Fibroblast of lung (primary cell): Measurements from ENCODE around the gene OR2D3. TPM values are rescaled to one million over a fixed set of nuclear protein-coding genes. Genes with fewer than 3 reads are reported as not detected.

Experiments
- DNase-seq, 2 donors: peaks; one replicate each; pipeline versions ENCODE4 v3.0.0 to v3.0.0-alpha.2; 2010; ENCODE audit warnings: low read depth in 2 of 2
- H2AFZ ChIP-seq: 2 replicates; pipeline ENCODE4 v1.5.1; 2012; ENCODE audit warnings: low read length, control low read depth, inconsistent platforms
- H3K27ac ChIP-seq: 2 replicates; pipeline ENCODE4 v1.5.1; 2011; ENCODE audit warnings: low read length, control low read depth; ENCODE audit not compliant: insufficient read depth
- H3K27me3 ChIP-seq: 2 replicates; pipeline ENCODE4 v1.5.1; 2011; ENCODE audit warnings: mild to moderate bottlenecking, low read length; ENCODE audit not compliant: control insufficient read depth, insufficient read depth
- H3K36me3 ChIP-seq: 2 replicates; pipeline ENCODE4 v1.5.1; 2011; ENCODE audit warnings: low read length; ENCODE audit not compliant: control insufficient read depth, insufficient read depth
- H3K4me1 ChIP-seq: 2 replicates; pipeline ENCODE4 v1.5.1; 2011; ENCODE audit warnings: low read length; ENCODE audit not compliant: control insufficient read depth, insufficient read depth; ENCODE audit errors: extremely low read depth
- H3K4me2 ChIP-seq: 2 replicates; pipeline ENCODE4 v1.5.1; 2011; ENCODE audit warnings: low read length, control low read depth; ENCODE audit not compliant: insufficient read depth; ENCODE audit errors: extremely low read depth
- H3K4me3 ChIP-seq, 4 experiments: fragments of 200-600 bp in 1 of 4; sonication (generic) in 1 of 4; replicated peaks in 1 of 4; 2 replicates each; pipeline ENCODE4 v1.5.1; 2011 to 2016; ENCODE audit warnings: low read length in 4 of 4, low read depth in 3 of 4, mild to moderate bottlenecking in 3 of 4, control low read depth in 2 of 4, inconsistent platforms in 1 of 4, mixed read lengths in 1 of 4; ENCODE audit not compliant: insufficient read depth in 1 of 4; ENCODE audit errors: control extremely low read depth in 1 of 4
- H3K79me2 ChIP-seq: 2 replicates; pipeline ENCODE4 v1.5.1; 2012; ENCODE audit warnings: mild to moderate bottlenecking, low read length, inconsistent platforms; ENCODE audit not compliant: control insufficient read depth, insufficient read depth
- H3K9ac ChIP-seq: 2 replicates; pipeline ENCODE4 v1.5.1; 2011; ENCODE audit warnings: mild to moderate bottlenecking, low read length, control low read depth; ENCODE audit not compliant: insufficient read depth
- H3K9me3 ChIP-seq: 2 replicates; pipeline ENCODE4 v1.5.1; 2012; ENCODE audit warnings: low read depth, low read length; ENCODE audit not compliant: control insufficient read depth, insufficient read depth
- H4K20me1 ChIP-seq: 2 replicates; pipeline ENCODE4 v1.5.1; 2011; ENCODE audit warnings: low read length; ENCODE audit not compliant: control insufficient read depth, insufficient read depth; ENCODE audit errors: extremely low read depth
- CTCF ChIP-seq, 2 donors: IDR thresholded peaks in 1 of 2; conservative IDR thresholded peaks in 1 of 2; 1 replicate in 1 of 2; 2 replicates in 1 of 2; pipeline ENCODE4 v1.5.1; 2011 to 2012; ENCODE audit warnings: low read length in 2 of 2, control low read depth in 1 of 2, inconsistent platforms in 1 of 2, low read depth in 1 of 2, mild to moderate bottlenecking in 1 of 2
- EZH2 ChIP-seq: IDR thresholded peaks from 2 replicates; pipeline ENCODE4 v1.5.1; 2012; ENCODE audit warnings: low read length, control low read depth, mild to moderate bottlenecking; ENCODE audit errors: missing control alignments
- polyA plus RNA-seq, 2 donors: library from polyadenylated mRNA; depleted of rRNA in 1 of 2; stranded (reverse) in 1 of 2; unstranded in 1 of 2; fragments of >200 nt; gene quantifications; 2 replicates each; pipeline ENCODE4 v1.2.1, GENCODE V29; 2011 to 2012; ENCODE audit warnings: missing spikeins in 1 of 2
- total RNA-seq: library from RNA; depleted of rRNA; stranded (reverse); fragments of >200 nt; gene quantifications from 2 replicates; pipeline ENCODE4 v1.2.1, GENCODE V29; 2014

OR2D3 gene
- total and polyA plus RNA-seq, 2 donors (not counting 1 experiment from before 2014, with no cell fraction given): not detected

- Histone ChIP-seq H4K20me1 (no peaks in the 10 kb centered on the region), H3K79me2 (no peaks in the 10 kb centered on the region), H3K27ac (no peak overlapping the region), H3K4me1 (no peaks in the 10 kb centered on the region), H2AFZ (no peak overlapping the region), H3K9me3 (no peaks in the 10 kb centered on the region), H3K4me3 (no peak overlapping the region), H3K36me3 (no peaks in the 10 kb centered on the region), H3K27me3 (no peaks in the 10 kb centered on the region), H3K4me2 (no peak overlapping the region), H3K9ac (no peak overlapping the region)
- no peak for TF ChIP-seq EZH2
- TF ChIP-seq CTCF (conservative IDR thresholded peaks at IDR 0.05 in 1 of 2, IDR thresholded peaks at IDR 0.05 in 1 of 2; ENCODE audit: low read depth in 1 of 2, low read length in 2 of 2): no peak
- DNase-seq: peak; percentile 13 to 36
These were observed 8.9 kb upstream of the OR2D3 start for GRCh38 chr11:6911948-6912347.

DNA sequence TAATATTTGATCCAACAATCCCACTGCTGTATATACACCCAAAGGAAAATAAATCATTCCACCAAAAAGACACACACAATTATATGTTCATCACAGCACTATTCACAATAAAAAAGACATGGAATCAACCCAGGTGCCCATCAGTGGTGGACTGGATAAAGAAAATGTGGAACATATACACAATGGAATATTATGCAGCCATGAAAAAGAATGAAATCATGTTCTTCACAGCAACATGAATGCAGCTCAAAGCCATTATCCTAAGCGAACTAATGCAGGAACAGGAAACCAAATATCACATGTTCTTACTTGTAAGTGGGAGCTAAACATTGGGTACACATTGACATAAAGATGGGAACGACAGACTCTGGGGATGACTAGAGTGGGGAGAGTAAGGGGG lies 1.1 kb upstream of the OR2D3 start:
- H3K4me1 ChIP-seq: no peaks in the 10 kb centered on the region

DNA sequence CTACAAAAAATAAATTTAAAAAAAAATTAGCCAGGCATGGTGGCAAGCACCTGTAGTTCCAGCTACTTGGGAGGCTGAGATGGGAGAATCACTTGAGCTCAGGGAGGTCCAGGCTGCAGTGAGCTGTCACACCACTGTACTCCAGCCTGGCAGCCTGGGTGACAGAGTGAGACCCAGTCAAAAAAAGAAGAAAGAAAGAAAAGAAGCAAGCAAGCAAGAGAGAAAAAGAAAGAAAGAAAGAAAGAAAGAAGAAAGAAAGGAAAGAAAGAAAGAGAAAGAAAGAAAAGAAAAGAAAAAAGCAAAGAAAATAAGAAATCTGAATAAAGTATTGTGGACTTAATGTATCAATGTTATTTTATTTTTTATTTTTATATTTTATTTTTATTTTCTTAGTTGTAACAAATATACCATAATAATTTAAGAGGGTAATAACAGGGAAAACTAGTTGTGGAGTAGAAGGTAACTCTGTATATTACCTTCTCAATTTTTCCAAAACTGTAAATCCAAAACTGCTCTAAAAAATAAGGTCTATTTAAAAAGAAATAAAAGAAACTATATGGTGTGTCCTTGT lies 4.3 kb downstream of the OR2D3 start:
- no peak overlapping the region for H2AFZ ChIP-seq
- no peaks in the 10 kb centered on the region for H3K36me3 ChIP-seq
- peaks cover 5% of the 10 kb centered on the region for H3K4me1 ChIP-seq
- H3K9me3 ChIP-seq: no peaks in the 10 kb centered on the region
- no peak for DNase-seq
- H3K27ac ChIP-seq: no peak overlapping the region
- H3K27me3 ChIP-seq: no peaks in the 10 kb centered on the region
- no peak overlapping the region for H3K4me2 ChIP-seq
- H3K9ac ChIP-seq: no peak overlapping the region
- H3K79me2 ChIP-seq: no peaks in the 10 kb centered on the region
- H3K4me3 ChIP-seq: no peak overlapping the region
- no peak for TF ChIP-seq EZH2
- TF ChIP-seq CTCF (conservative IDR thresholded peaks at IDR 0.05 in 1 of 2, IDR thresholded peaks at IDR 0.05 in 1 of 2; ENCODE audit: low read depth in 1 of 2, low read length in 2 of 2): no peak
- no peaks in the 10 kb centered on the region for H4K20me1 ChIP-seq

More for the DNA sequence above, 1.1 kb upstream of the OR2D3 start:
- TF ChIP-seq EZH2: no peak
- TF ChIP-seq CTCF (conservative IDR thresholded peaks at IDR 0.05 in 1 of 2, IDR thresholded peaks at IDR 0.05 in 1 of 2; ENCODE audit: low read depth in 1 of 2, low read length in 2 of 2): no peak
- no peak overlapping the region for H3K27ac ChIP-seq
- no peak for DNase-seq
- no peak overlapping the region for H3K9ac ChIP-seq
- no peak overlapping the region for H3K4me2 ChIP-seq
- H4K20me1 ChIP-seq: no peaks in the 10 kb centered on the region
- H3K9me3 ChIP-seq: no peaks in the 10 kb centered on the region
- H2AFZ ChIP-seq: no peak overlapping the region
- H3K79me2 ChIP-seq: no peaks in the 10 kb centered on the region
- no peaks in the 10 kb centered on the region for H3K27me3 ChIP-seq
- H3K4me3 ChIP-seq: no peak overlapping the region
- H3K36me3 ChIP-seq: no peaks in the 10 kb centered on the region
